ENCODE results near the gene ZSWIM1.
"Not testable (repeated sequence)": the region's sequence is repeated elsewhere in the genome, so short reads cannot be mapped to it uniquely, and the experiment has no call there.

ZSWIM1 gene

GRCh38 chr20:45890077-45890984 is 9.3 kb downstream of the ZSWIM1 start:
- DNase-seq (ENCODE audit: low spot score): peak; percentile 68

GRCh38 chr20:45890985-45891983 is 10.3 kb downstream of the ZSWIM1 start, which contains the start of the genes CTSA and NEURL2:
TSS of gene CTSA (plus strand) at chr20:45891335. CDS start at chr20:45891569, 234 bp downstream.
TSS of gene NEURL2 (minus strand) at chr20:45891208. CDS start at chr20:45890991, 217 bp downstream.
- DNase-seq (ENCODE audit: low spot score): peak; percentile 95

GRCh38 chr20:45892049-45892825 is 11.2 kb downstream of the ZSWIM1 start:
- DNase-seq (ENCODE audit: low spot score): peak; percentile 38

GRCh38 chr20:45892828-45893500 is 11.9 kb downstream of the ZSWIM1 start:
- no peak for DNase-seq (ENCODE audit: low spot score)

GRCh38 chr20:45893831-45894230 is 12.8 kb downstream of the ZSWIM1 start:
- DNase-seq (ENCODE audit: low spot score): no peak

- DNase-seq (ENCODE audit: low spot score): no peak
Measured at GRCh38 chr20:45894797-45895196, 13.8 kb downstream of the ZSWIM1 start.

GRCh38 chr20:45896641-45897161 is 15.7 kb downstream of the ZSWIM1 start:
- no peak for DNase-seq (ENCODE audit: low spot score)

- DNase-seq (ENCODE audit: low spot score): no peak
Measured at GRCh38 chr20:45897289-45897688, 16.3 kb downstream of the ZSWIM1 start.

GRCh38 chr20:45897692-45898091 is 16.7 kb downstream of the ZSWIM1 start:
- no peak for DNase-seq (ENCODE audit: low spot score)

GRCh38 chr20:45898285-45898684 is 17.3 kb downstream of the ZSWIM1 start:
- no peak for DNase-seq (ENCODE audit: low spot score)

GRCh38 chr20:45899046-45899835 is 18.2 kb downstream of the ZSWIM1 start:
- DNase-seq (ENCODE audit: low spot score): no peak

GRCh38 chr20:45901332-45901731 is 20.3 kb downstream of the ZSWIM1 start:
- DNase-seq (ENCODE audit: low spot score): not testable (repeated sequence)

GRCh38 chr20:45902199-45902701 is 21.2 kb downstream of the ZSWIM1 start:
- no peak for DNase-seq (ENCODE audit: low spot score)

GRCh38 chr20:45904583-45905504 is 23.8 kb downstream of the ZSWIM1 start:
- DNase-seq (ENCODE audit: low spot score): no peak

- no peak for DNase-seq (ENCODE audit: low spot score)
Measured at GRCh38 chr20:45905505-45906079, 24.6 kb downstream of the ZSWIM1 start.

- no peak for DNase-seq (ENCODE audit: low spot score)
Measured at GRCh38 chr20:45907219-45907948, 26.4 kb downstream of the ZSWIM1 start.

- no peak for DNase-seq (ENCODE audit: low spot score)
Measured at GRCh38 chr20:45908084-45908483, 27.1 kb downstream of the ZSWIM1 start.
